H9 (cell line): ENCODE data around the gene CDK14. TPM values are rescaled to one million over a fixed set of nuclear protein-coding genes. Genes with fewer than 3 reads are reported as not detected.

Experiments
- DNase-seq: peaks from one replicate; pipeline ENCODE4 v3.0.0-alpha.2; 2017
- H2AFZ ChIP-seq: one replicate; pipeline ENCODE4 v1.6.1; 2013; ENCODE audit warnings: mild to moderate bottlenecking, low read length, control low read depth, moderate library complexity
- H2AK5ac ChIP-seq: 2 replicates; pipeline ENCODE4 v1.6.1; 2013; ENCODE audit warnings: low read length, control low read depth, mixed read lengths; ENCODE audit not compliant: insufficient read length
- H2BK120ac ChIP-seq: one replicate; pipeline ENCODE4 v1.6.1; 2013; ENCODE audit warnings: low read depth, mild to moderate bottlenecking, low read length, control low read depth, inconsistent platforms; ENCODE audit not compliant: poor library complexity, severe bottlenecking
- H2BK12ac ChIP-seq: 2 replicates; pipeline ENCODE4 v1.6.1; 2013; ENCODE audit warnings: low read length, control low read depth, mixed read lengths, low read depth; ENCODE audit not compliant: insufficient read length
- H2BK15ac ChIP-seq: 2 replicates; pipeline ENCODE4 v1.6.1; 2013; ENCODE audit warnings: low read depth, low read length, control low read depth
- H2BK20ac ChIP-seq: one replicate; pipeline ENCODE4 v1.6.1; 2013; ENCODE audit warnings: low read depth, mild to moderate bottlenecking, low read length, control low read depth, inconsistent platforms; ENCODE audit not compliant: poor library complexity, severe bottlenecking
- H2BK5ac ChIP-seq: 2 replicates; pipeline ENCODE4 v1.6.1; 2013; ENCODE audit warnings: low read length, control low read depth, mixed read lengths; ENCODE audit not compliant: insufficient read length
- H3K14ac ChIP-seq: 2 replicates; pipeline ENCODE4 v1.6.1; 2013; ENCODE audit warnings: low read length, control low read depth; ENCODE audit not compliant: insufficient read depth
- H3K18ac ChIP-seq: 2 replicates; pipeline ENCODE4 v1.6.1; 2013; ENCODE audit warnings: low read depth, mild to moderate bottlenecking, mixed read lengths, low read length, control low read depth; ENCODE audit not compliant: insufficient read length
- H3K23ac ChIP-seq: 2 replicates; pipeline ENCODE4 v1.6.1; 2013; ENCODE audit warnings: low read length, control low read depth, mixed read lengths, low read depth; ENCODE audit not compliant: insufficient read length
- H3K23me2 ChIP-seq: 2 replicates; pipeline ENCODE4 v1.6.1; 2013; ENCODE audit warnings: low read depth, mild to moderate bottlenecking, mixed read lengths, low read length, control low read depth; ENCODE audit not compliant: insufficient read length, poor library complexity, severe bottlenecking
- H3K27ac ChIP-seq: 2 replicates; pipeline ENCODE4 v1.5.1; 2013; ENCODE audit warnings: low read length, control low read depth, mixed read lengths, low read depth; ENCODE audit not compliant: insufficient read length
- H3K27me3 ChIP-seq: 2 replicates; pipeline ENCODE4 v1.6.1; 2013; ENCODE audit warnings: low read length, control low read depth, inconsistent platforms; ENCODE audit not compliant: insufficient read depth
- H3K4ac ChIP-seq: 2 replicates; pipeline ENCODE4 v1.6.1; 2013; ENCODE audit warnings: low read depth, mild to moderate bottlenecking, control low read depth, inconsistent platforms, low read length, moderate library complexity
- H3K4me1 ChIP-seq: 2 replicates; pipeline ENCODE4 v1.6.1; 2013; ENCODE audit warnings: low read length, control low read depth, inconsistent platforms; ENCODE audit not compliant: insufficient read depth
- H3K4me2 ChIP-seq: 2 replicates; pipeline ENCODE4 v1.6.1; 2013; ENCODE audit warnings: low read length, control low read depth, mixed read lengths; ENCODE audit not compliant: insufficient read length, insufficient read depth
- H3K56ac ChIP-seq: 2 replicates; pipeline ENCODE4 v1.6.1; 2013; ENCODE audit warnings: low read depth, mild to moderate bottlenecking, mixed read lengths, low read length, control low read depth; ENCODE audit not compliant: insufficient read length
- H3K79me1 ChIP-seq: 2 replicates; pipeline ENCODE4 v1.6.1; 2013; ENCODE audit warnings: low read depth, mild to moderate bottlenecking, moderate library complexity, low read length, control low read depth, inconsistent platforms; ENCODE audit not compliant: insufficient read depth, poor library complexity, severe bottlenecking
- H3K79me2 ChIP-seq: 2 replicates; pipeline ENCODE4 v1.6.1; 2013; ENCODE audit warnings: low read length, control low read depth, inconsistent platforms; ENCODE audit not compliant: insufficient read depth
- H3K9ac ChIP-seq: 2 replicates; pipeline ENCODE4 v1.6.1; 2013; ENCODE audit warnings: low read length, control low read depth, mixed read lengths; ENCODE audit not compliant: insufficient read length; ENCODE audit errors: extremely low read depth
- H3K9me3 ChIP-seq: one replicate; pipeline ENCODE4 v1.6.1; 2013; ENCODE audit warnings: low read depth, low read length, inconsistent platforms; ENCODE audit not compliant: control insufficient read depth
- H3T11ph ChIP-seq: one replicate; pipeline ENCODE4 v1.6.1; 2013; ENCODE audit warnings: mild to moderate bottlenecking, low read length, control low read depth, inconsistent platforms
- H4K20me1 ChIP-seq: one replicate; pipeline ENCODE4 v1.6.1; 2013; ENCODE audit not compliant: control insufficient read depth, insufficient read length, insufficient read depth
- H4K5ac ChIP-seq: 2 replicates; pipeline ENCODE4 v1.6.1; 2013; ENCODE audit warnings: low read depth, mild to moderate bottlenecking, mixed read lengths, low read length, control low read depth; ENCODE audit not compliant: insufficient read length
- H4K8ac ChIP-seq: replicated peaks from 2 replicates; pipeline ENCODE4 v1.6.1; 2013; ENCODE audit warnings: low read length, control low read depth, mixed read lengths, low read depth; ENCODE audit not compliant: insufficient read length
- H4K91ac ChIP-seq: 2 replicates; pipeline ENCODE4 v1.6.1; 2013; ENCODE audit warnings: low read depth, mild to moderate bottlenecking, moderate library complexity, mixed read lengths, low read length, control low read depth; ENCODE audit not compliant: insufficient read length
- H3K27ac Mint-ChIP-seq, 3 experiments: 2 replicates in 2 of 3; 3 replicates in 1 of 3; pipeline ENCODE4 v1.8.0; 2020 to 2021; ENCODE audit warnings: mixed read lengths in 3 of 3, mild to moderate bottlenecking in 1 of 3, moderate library complexity in 1 of 3
- H3K27me3 Mint-ChIP-seq: 2 replicates; pipeline ENCODE4 v1.8.0; 2021; ENCODE audit warnings: low read depth, mild to moderate bottlenecking, moderate library complexity, mixed read lengths
- H3K36me3 Mint-ChIP-seq, 3 experiments: 2 replicates in 2 of 3; 3 replicates in 1 of 3; pipeline ENCODE4 v1.8.0; 2020 to 2021; ENCODE audit warnings: low read depth in 3 of 3, mixed read lengths in 3 of 3; ENCODE audit not compliant: insufficient read depth in 1 of 3
- H3K4me1 Mint-ChIP-seq, 2 experiments: 2 replicates each; pipeline ENCODE4 v1.8.0; 2020; ENCODE audit warnings: mixed read lengths in 2 of 2
- H3K4me3 Mint-ChIP-seq, 2 experiments: 2 replicates in 1 of 2; 3 replicates in 1 of 2; pipeline ENCODE4 v1.8.0; 2020 to 2021; ENCODE audit warnings: mild to moderate bottlenecking in 2 of 2, mixed read lengths in 2 of 2, moderate library complexity in 1 of 2
- H3K9me3 Mint-ChIP-seq, 2 experiments: 2 replicates in 1 of 2; 3 replicates in 1 of 2; pipeline ENCODE4 v1.8.0; 2020; ENCODE audit warnings: mild to moderate bottlenecking in 2 of 2, mixed read lengths in 2 of 2, moderate library complexity in 1 of 2
- CTCF ChIP-seq: fragments of 200-600 bp; sonication (generic); conservative IDR thresholded peaks from 3 replicates; pipeline ENCODE4 v1.8.0; 2021; ENCODE audit warnings: antibody characterized with exemption, mild to moderate bottlenecking
- WGBS: extraction: QIAGEN DNeasy Blood & Tissue Kit; methylation state at CpG from one replicate; pipeline ENCODE4 v1.1.7; 2013; ENCODE audit warnings: missing lambda C conversion rate, low lambda C conversion rate, mixed read lengths; ENCODE audit not compliant: insufficient read length; ENCODE audit errors: extremely low coverage; 5-methylcytosine and 5-hydroxymethylcytosine counted together
- total RNA-seq: library from RNA; stranded (reverse); gene quantifications from 2 replicates; pipeline ENCODE4 v1.2.1, GENCODE V29; 2021

Gene CDK14
- total RNA-seq, 1 experiment from 2014 or later: 23.9 TPM

DNA sequence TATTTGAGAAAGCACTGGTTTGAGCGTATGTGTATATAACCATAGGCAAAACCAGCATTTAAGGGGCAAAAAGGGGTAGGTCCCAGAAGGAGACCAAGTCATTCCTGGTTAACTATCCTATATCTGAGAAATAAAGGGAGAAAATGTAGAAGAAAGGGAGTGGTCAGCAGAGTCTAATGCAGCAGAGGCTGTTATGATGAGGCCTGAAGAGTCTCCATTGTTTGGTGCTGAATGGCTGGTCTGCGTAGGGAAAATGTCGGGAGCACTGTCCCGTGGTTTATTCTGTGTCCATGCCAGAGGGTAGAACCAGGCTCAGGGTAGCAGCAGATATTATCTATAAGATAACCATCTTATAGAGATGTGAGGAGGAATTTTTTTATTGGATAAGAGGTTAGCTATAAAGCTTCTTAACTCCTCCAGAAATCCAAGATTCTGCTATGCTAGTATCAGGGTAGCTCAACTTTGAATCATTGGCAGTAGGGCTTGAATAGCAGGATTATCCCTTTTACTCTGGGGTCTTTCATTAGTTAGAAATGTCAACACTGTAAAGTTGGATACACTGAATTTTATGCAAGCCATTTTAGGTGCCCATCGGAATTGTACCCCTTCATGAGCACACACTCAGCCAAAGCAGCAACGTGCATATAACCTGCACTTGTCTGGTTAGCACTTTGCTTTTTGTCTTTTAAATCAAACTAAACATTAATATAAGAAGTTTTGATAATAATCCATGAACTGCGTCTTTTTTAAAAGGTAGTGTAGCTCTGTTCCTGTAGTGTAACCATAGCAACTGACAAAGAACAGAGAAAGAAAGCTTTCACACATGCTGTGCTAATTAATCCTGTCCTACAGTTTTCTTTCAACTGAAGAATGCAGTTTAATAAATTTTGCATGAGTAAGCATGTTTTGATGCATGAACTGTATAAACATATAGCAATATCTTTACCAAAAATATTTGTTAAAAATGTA lies 356.1 kb downstream of the CDK14 start:
- no peak overlapping the region for H3K27ac ChIP-seq
- DNase-seq: no peak

More for the DNA sequence above, 356.1 kb downstream of the CDK14 start:
- peak overlapping the region; percentile 50 for H2BK120ac ChIP-seq
- H4K20me1 ChIP-seq: no peaks in the 10 kb centered on the region
- peak overlapping the region; percentile 32 to 94 (median 77); a peak in 6 of 7 replicates for H3K27ac Mint-ChIP-seq
- H3K9me3 ChIP-seq: no peaks in the 10 kb centered on the region
- peak overlapping the region; percentile 88 for H3K18ac ChIP-seq
- H3K36me3 Mint-ChIP-seq: peaks cover 0 to 4% (median 0%) of the 10 kb centered on the region in 3 experiments; a peak in 2 of 7 replicates
- TF ChIP-seq CTCF: no peak
- no peaks in the 10 kb centered on the region for H3K79me1 ChIP-seq
- H4K5ac ChIP-seq: no peak overlapping the region
- H3K4me2 ChIP-seq: peak overlapping the region; percentile 34
- H3K4me1 Mint-ChIP-seq: peaks cover 29 to 30% of the 10 kb centered on the region in 2 experiments
- H3K79me2 ChIP-seq: no peaks in the 10 kb centered on the region
- H3K23ac ChIP-seq: no peak overlapping the region
- no peak overlapping the region for H3K56ac ChIP-seq
- no peak overlapping the region for H2BK5ac ChIP-seq
- no peaks in the 10 kb centered on the region; a peak in 1 of 5 replicates for H3K9me3 Mint-ChIP-seq
- H3K4me1 ChIP-seq: peaks cover 3% of the 10 kb centered on the region; the same call in 1 of the 2 replicates
- no peak overlapping the region for H2AK5ac ChIP-seq
- H3K23me2 ChIP-seq: no peaks in the 10 kb centered on the region
- no peak overlapping the region for H4K91ac ChIP-seq
- no peaks in the 10 kb centered on the region for H3K27me3 ChIP-seq
- H2BK12ac ChIP-seq: no peak overlapping the region
- H3K27me3 Mint-ChIP-seq: no peaks in the 10 kb centered on the region
- WGBS: no CpG with 5 or more reads among the region's 7 CpGs
- peak overlapping the region; percentile 99 for H2BK20ac ChIP-seq
- H3K4me3 Mint-ChIP-seq: no peak overlapping the region; a peak in 1 of 5 replicates
- H4K8ac ChIP-seq: no peak overlapping the region
- H2BK15ac ChIP-seq: no peak overlapping the region
- no peak overlapping the region for H2AFZ ChIP-seq
- H3K9ac ChIP-seq: no peak overlapping the region
- peak overlapping the region; percentile 94 for H3T11ph ChIP-seq
- no peak overlapping the region; the same call in 1 of the 2 replicates for H3K4ac ChIP-seq
- H3K14ac ChIP-seq: peak overlapping the region; percentile 70; the same call in 1 of the 2 replicates
